ENCODE results near the gene FAM237B.
A peak's percentile ranks its signal among the peaks of the same experiment; 100 is the strongest.

The FAM237B gene

GRCh38 chr7:90347759-90348158, 26.7 kb upstream of the FAM237B start:
- H3K27me3 ChIP-seq (ENCODE audit: insufficient read depth, poor library complexity, severe bottlenecking), result no peaks in the 10 kb centered on the region
- DNase-seq (ENCODE audit: low read depth in 1 of 2, low spot score in 1 of 2), result peak; percentile 56 to 68
- peak overlapping the region; percentile 55 for H3K4me3 ChIP-seq (replicated peaks; ENCODE audit: insufficient read depth, low read length)
- peak overlapping the region; percentile 94 for H3K27ac ChIP-seq (replicated peaks)
- TF ChIP-seq GABPA (IDR thresholded peaks at IDR 0.05; ENCODE audit: low read depth) (no peak), REST (IDR thresholded peaks at IDR 0.05; ENCODE audit: insufficient replicate concordance, low read depth) (no peak), POLR2AphosphoS5 (IDR thresholded peaks at IDR 0.05; ENCODE audit: low read depth) (peak; percentile 72), SPI1 (IDR thresholded peaks at IDR 0.05; ENCODE audit: borderline replicate concordance, low read depth) (peak; percentile 87), CTCF (IDR thresholded peaks at IDR 0.05; ENCODE audit: insufficient read depth, low read length) (no peak)

- no peaks in the 10 kb centered on the region for H3K27me3 ChIP-seq (ENCODE audit: insufficient read depth, poor library complexity, severe bottlenecking)
- TF ChIP-seq GABPA (IDR thresholded peaks at IDR 0.05; ENCODE audit: low read depth) (no peak), CTCF (IDR thresholded peaks at IDR 0.05; ENCODE audit: insufficient read depth, low read length) (peak; percentile 56), SPI1 (IDR thresholded peaks at IDR 0.05; ENCODE audit: borderline replicate concordance, low read depth) (no peak), REST (IDR thresholded peaks at IDR 0.05; ENCODE audit: insufficient replicate concordance, low read depth) (peak; percentile 44), POLR2AphosphoS5 (IDR thresholded peaks at IDR 0.05; ENCODE audit: low read depth) (peak; percentile 98)
- peak; percentile 94 to 95 for DNase-seq (ENCODE audit: low read depth in 1 of 2, low spot score in 1 of 2)
- peak within 1 kb of the TSS; percentile 55 for H3K4me3 ChIP-seq (replicated peaks; ENCODE audit: insufficient read depth, low read length)
- H3K27ac ChIP-seq (replicated peaks), result peak within 1 kb of the TSS; percentile 94
These were observed 25.4 kb upstream of the FAM237B start, which contains the start of gene GTPBP10 for GRCh38 chr7:90346336-90347125. Gene GTPBP10 (plus strand): TSS chr7:90346716. CDS start chr7:90346742, 26 bp downstream.

GRCh38 chr7:90345595-90346335, 24.7 kb upstream of the FAM237B start:
- TF ChIP-seq SPI1 (IDR thresholded peaks at IDR 0.05; ENCODE audit: borderline replicate concordance, low read depth) (peak; percentile 90), GABPA (IDR thresholded peaks at IDR 0.05; ENCODE audit: low read depth) (0 out of 2 replicates have a peak, but pooled peaks have one; percentile 35), CTCF (IDR thresholded peaks at IDR 0.05; ENCODE audit: insufficient read depth, low read length) (no peak), POLR2AphosphoS5 (IDR thresholded peaks at IDR 0.05; ENCODE audit: low read depth) (no peak; the same call in 1 of the 2 replicates)
- Histone ChIP-seq H3K27ac (replicated peaks) (peak overlapping the region; percentile 94), H3K4me3 (replicated peaks; ENCODE audit: insufficient read depth, low read length) (peak overlapping the region; percentile 55), H3K27me3 (ENCODE audit: insufficient read depth, poor library complexity, severe bottlenecking) (no peaks in the 10 kb centered on the region)
- peak in 1 of 2 experiments; percentile 67 for DNase-seq (ENCODE audit: low read depth in 1 of 2, low spot score in 1 of 2)

Measured in HL-60 (cell line).